Measurements from ENCODE around the gene DNAJC13. TPM values are rescaled to one million over a fixed set of nuclear protein-coding genes. Genes with fewer than 3 reads are reported as not detected.

The DNAJC13 gene
- total RNA-seq, 6 experiments from 2014 or later: 55.9 to 66.4 (median 60.1) TPM

DNA sequence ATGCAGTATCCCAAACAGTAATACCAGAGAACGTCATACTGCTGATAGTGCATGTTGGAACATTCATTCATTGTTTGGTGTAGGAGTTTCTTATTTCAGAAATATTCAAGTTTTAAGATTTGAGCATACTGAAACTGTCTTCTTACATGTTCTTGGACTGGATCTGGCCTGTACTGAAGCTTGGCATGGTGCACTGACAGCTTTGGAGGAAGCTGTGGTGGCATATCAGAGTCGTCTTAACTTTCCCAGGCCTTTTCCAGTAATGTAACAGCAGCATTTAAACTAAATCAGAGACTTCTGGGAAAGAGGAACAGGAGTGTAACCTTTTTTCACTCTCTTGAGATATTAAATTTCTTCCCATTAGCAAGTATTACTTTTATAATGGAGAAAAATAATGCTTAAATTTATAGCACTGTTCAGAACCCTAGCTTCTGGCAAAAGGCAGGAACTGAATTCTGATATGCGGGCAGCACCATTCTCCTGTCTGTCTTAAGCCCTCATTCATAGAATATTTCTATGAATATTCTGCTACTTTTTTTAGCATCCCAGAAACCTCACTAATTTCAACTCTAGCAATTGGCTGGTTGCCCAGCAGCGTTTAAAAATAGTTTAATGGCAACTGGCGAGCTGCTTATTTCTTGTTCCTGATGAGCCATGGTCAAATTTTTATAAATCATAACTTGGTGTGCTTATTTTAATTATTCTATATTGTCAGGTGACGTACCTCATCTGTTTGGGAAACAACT is 31.1 kb downstream of the DNAJC13 start:
- Mint-ChIP-seq H3K9me3 (peaks cover 2% of the 10 kb centered on the region), H3K27me3 (ENCODE audit: insufficient read depth) (no peaks in the 10 kb centered on the region), H3K36me3 (ENCODE audit: low read depth) (peaks cover 22% of the 10 kb centered on the region), H3K27ac (peak overlapping the region; percentile 70), H3K4me1 (ENCODE audit: low read depth) (peaks cover 64% of the 10 kb centered on the region), H3K4me3 (peak overlapping the region; percentile 44)
- DNase-seq: peak; percentile 71
- TF ChIP-seq, protein P1, sequence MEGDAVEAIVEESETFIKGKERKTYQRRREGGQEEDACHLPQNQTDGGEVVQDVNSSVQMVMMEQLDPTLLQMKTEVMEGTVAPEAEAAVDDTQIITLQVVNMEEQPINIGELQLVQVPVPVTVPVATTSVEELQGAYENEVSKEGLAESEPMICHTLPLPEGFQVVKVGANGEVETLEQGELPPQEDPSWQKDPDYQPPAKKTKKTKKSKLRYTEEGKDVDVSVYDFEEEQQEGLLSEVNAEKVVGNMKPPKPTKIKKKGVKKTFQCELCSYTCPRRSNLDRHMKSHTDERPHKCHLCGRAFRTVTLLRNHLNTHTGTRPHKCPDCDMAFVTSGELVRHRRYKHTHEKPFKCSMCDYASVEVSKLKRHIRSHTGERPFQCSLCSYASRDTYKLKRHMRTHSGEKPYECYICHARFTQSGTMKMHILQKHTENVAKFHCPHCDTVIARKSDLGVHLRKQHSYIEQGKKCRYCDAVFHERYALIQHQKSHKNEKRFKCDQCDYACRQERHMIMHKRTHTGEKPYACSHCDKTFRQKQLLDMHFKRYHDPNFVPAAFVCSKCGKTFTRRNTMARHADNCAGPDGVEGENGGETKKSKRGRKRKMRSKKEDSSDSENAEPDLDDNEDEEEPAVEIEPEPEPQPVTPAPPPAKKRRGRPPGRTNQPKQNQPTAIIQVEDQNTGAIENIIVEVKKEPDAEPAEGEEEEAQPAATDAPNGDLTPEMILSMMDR (IDR thresholded peaks at IDR 0.05): no peak

DNA sequence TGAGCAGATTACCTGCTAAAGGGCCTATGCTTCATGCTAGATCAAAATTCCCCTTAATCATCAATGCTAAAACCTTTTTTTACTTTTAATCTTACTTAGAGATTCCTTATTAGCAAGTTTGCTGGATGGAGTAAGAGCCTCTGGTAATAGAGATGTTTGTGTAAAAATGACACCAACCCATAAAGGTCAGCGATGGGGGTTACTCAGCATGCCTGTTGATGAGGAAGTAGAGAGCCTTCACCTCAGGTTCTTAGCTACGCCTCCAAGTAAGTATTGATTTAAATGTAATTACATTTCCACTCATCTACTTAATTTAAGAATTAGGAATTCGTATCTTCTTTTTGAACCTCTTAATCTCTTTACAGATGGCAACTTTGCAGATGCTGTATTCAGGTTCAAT is 38.8 kb downstream of the DNAJC13 start:
- Mint-ChIP-seq H3K4me3 (no peak overlapping the region), H3K27ac (no peak overlapping the region), H3K27me3 (ENCODE audit: insufficient read depth) (no peaks in the 10 kb centered on the region), H3K4me1 (ENCODE audit: low read depth) (peaks cover 6% of the 10 kb centered on the region), H3K36me3 (ENCODE audit: low read depth) (peaks cover 51% of the 10 kb centered on the region), H3K9me3 (no peaks in the 10 kb centered on the region)
- TF ChIP-seq, protein P1 (IDR thresholded peaks at IDR 0.05): no peak
- DNase-seq: no peak

DNA sequence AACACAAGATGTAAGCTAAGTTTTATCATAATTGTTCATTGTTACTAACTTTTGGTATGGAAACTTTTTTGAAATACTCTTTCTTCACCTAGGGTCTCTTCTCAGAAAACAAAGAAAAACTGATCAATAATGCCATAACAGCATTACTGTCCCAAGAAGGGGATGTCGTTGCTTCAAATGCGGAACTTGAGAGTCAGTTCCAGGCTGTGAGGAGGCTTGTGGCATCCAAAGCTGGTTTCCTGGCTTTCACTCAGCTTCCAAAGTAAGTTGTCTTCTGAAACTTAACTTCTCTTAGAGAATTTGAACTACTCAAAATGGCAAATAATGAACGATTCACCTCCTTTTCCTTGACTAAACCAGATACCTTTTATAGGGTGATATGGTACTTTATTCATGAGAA is 39.3 kb downstream of the DNAJC13 start:
- no peak for DNase-seq
- peaks cover 51% of the 10 kb centered on the region for H3K36me3 Mint-ChIP-seq (ENCODE audit: low read depth)
- no peak overlapping the region for H3K4me3 Mint-ChIP-seq
- no peak overlapping the region for H3K27ac Mint-ChIP-seq
- peaks cover 6% of the 10 kb centered on the region for H3K4me1 Mint-ChIP-seq (ENCODE audit: low read depth)
- TF ChIP-seq, protein P1 (IDR thresholded peaks at IDR 0.05): no peak
- no peaks in the 10 kb centered on the region for H3K9me3 Mint-ChIP-seq
- H3K27me3 Mint-ChIP-seq (ENCODE audit: insufficient read depth): no peaks in the 10 kb centered on the region

DNA sequence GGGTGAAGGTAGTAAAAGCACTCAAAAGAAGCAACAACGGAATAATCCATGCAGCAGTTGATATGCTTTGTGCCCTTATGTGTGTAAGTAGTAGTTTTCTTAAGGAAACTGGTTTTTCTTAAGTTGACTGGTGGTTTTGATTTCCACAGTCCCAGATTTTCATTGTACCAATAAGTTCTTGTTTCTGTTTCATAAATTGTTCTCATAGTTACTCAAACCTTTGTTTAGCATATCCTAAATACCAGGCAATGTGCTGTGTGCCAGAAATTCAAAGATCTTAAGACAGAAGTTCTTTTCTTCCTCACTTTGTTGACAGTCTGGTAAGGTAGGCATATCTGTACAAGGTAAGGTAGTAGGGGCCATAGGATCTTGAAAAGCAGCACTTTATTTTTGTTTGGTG is 40.0 kb downstream of the DNAJC13 start:
- Mint-ChIP-seq H3K27ac (peak overlapping the region; percentile 54), H3K36me3 (ENCODE audit: low read depth) (peaks cover 51% of the 10 kb centered on the region)

DNA sequence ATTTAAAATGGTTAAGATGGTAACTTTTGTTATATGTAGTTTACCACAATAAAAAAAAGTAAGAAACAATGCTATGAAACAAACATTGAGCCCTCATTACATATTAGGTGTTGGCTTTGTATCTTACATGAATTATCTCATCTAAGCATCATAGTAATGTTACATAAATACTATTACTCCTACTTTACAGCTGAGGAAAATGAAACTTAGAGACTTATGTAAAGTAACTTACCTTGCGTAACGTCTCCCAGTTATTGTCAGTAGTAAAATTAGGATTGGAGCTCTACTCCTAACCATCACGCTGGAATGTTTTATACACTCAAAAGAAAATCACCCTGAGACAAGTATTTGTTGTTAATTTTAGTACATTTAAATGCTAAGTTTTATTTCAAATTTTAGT is 42.2 kb downstream of the DNAJC13 start:
- Mint-ChIP-seq H3K9me3 (no peaks in the 10 kb centered on the region), H3K27me3 (ENCODE audit: insufficient read depth) (no peaks in the 10 kb centered on the region), H3K27ac (no peak overlapping the region), H3K4me1 (ENCODE audit: low read depth) (peaks cover 21% of the 10 kb centered on the region), H3K36me3 (ENCODE audit: low read depth) (peaks cover 51% of the 10 kb centered on the region), H3K4me3 (no peak overlapping the region)
- DNase-seq: no peak
- TF ChIP-seq, protein P1 (IDR thresholded peaks at IDR 0.05): no peak

More for the DNA sequence above, 40.0 kb downstream of the DNAJC13 start:
- Mint-ChIP-seq H3K9me3 (no peaks in the 10 kb centered on the region), H3K4me1 (ENCODE audit: low read depth) (peaks cover 6% of the 10 kb centered on the region), H3K27me3 (ENCODE audit: insufficient read depth) (no peaks in the 10 kb centered on the region), H3K4me3 (no peak overlapping the region)
- TF ChIP-seq, protein P1 (IDR thresholded peaks at IDR 0.05): no peak
- no peak for DNase-seq

Data from HFFc6 (cell line).